Loucy (cell line): ENCODE measurements around the gene FOXP3.

ENCODE experiments used
- H2AFZ ChIP-seq: fragments of 200-600 bp; sonication (generic); 2 replicates; pipeline ENCODE4 v1.6.0; 2016; ENCODE audit warnings: antibody characterized with exemption, mild to moderate bottlenecking, low read length, moderate library complexity
- H3F3A ChIP-seq: fragments of 200-600 bp; 2 replicates; pipeline ENCODE4 v1.6.0; 2016; ENCODE audit warnings: antibody characterized with exemption, low read depth, mild to moderate bottlenecking
- H3K27me3 ChIP-seq: fragments of 200-600 bp; sonication (generic); 2 replicates; pipeline ENCODE4 v1.6.1; 2014; ENCODE audit warnings: low read length, mild to moderate bottlenecking; ENCODE audit not compliant: insufficient read depth, poor library complexity, severe bottlenecking
- H3K36me3 ChIP-seq: fragments of 200-600 bp; sonication (generic); 2 replicates; pipeline ENCODE4 v1.6.1; 2016; ENCODE audit warnings: low read length; ENCODE audit not compliant: insufficient read depth
- H3K4me1 ChIP-seq: fragments of 200-600 bp; sonication (generic); 2 replicates; pipeline ENCODE4 v1.5.1; 2014; ENCODE audit warnings: low read length, mild to moderate bottlenecking; ENCODE audit not compliant: insufficient read depth, poor library complexity, severe bottlenecking
- H3K4me2 ChIP-seq: fragments of 200-600 bp; sonication (generic); 2 replicates; pipeline ENCODE4 v1.6.0; 2014; ENCODE audit warnings: antibody characterized with exemption, low read length, low read depth, mild to moderate bottlenecking; ENCODE audit not compliant: poor library complexity, severe bottlenecking
- H3K4me3 ChIP-seq: fragments of 200-600 bp; sonication (generic); 2 replicates; pipeline ENCODE4 v1.5.1; 2014; ENCODE audit warnings: low read length, mild to moderate bottlenecking, mixed read lengths; ENCODE audit not compliant: poor library complexity, severe bottlenecking
- H3K79me2 ChIP-seq: fragments of 200-600 bp; sonication (generic); 2 replicates; pipeline ENCODE4 v1.6.1; 2014; ENCODE audit warnings: low read length; ENCODE audit not compliant: insufficient read depth
- H3K9ac ChIP-seq: fragments of 200-600 bp; sonication (generic); 2 replicates; pipeline ENCODE4 v1.6.0; 2014; ENCODE audit warnings: mild to moderate bottlenecking, low read depth, low read length, moderate library complexity; ENCODE audit not compliant: poor library complexity, severe bottlenecking
- H3K9me2 ChIP-seq: fragments of 200-600 bp; sonication (generic); replicated peaks from 2 replicates; pipeline ENCODE4 v1.6.1; 2016; ENCODE audit warnings: low read depth, low read length, mixed read lengths
- H3K9me3 ChIP-seq: fragments of 200-600 bp; sonication (generic); 2 replicates; pipeline ENCODE4 v1.6.1; 2014; ENCODE audit warnings: mild to moderate bottlenecking, antibody characterized with exemption, low read length, low read depth; ENCODE audit not compliant: insufficient read depth
- H4K20me1 ChIP-seq: fragments of 200-600 bp; sonication (generic); 2 replicates; pipeline ENCODE4 v1.6.0; 2014; ENCODE audit warnings: antibody characterized with exemption, low read length, mild to moderate bottlenecking; ENCODE audit not compliant: insufficient read depth, poor library complexity, severe bottlenecking
- CTCF ChIP-seq: fragments of 200-600 bp; sonication (generic); conservative IDR thresholded peaks from 2 replicates; pipeline ENCODE4 v1.5.1; 2014; ENCODE audit warnings: mild to moderate bottlenecking, antibody characterized with exemption, low read length
- EZH2phosphoT487 ChIP-seq: fragments of 200-600 bp; IDR thresholded peaks from 2 replicates; pipeline ENCODE4 v1.6.1; 2018; ENCODE audit warnings: antibody characterized with exemption, mild to moderate bottlenecking, moderate library complexity, borderline replicate concordance

FOXP3 gene

GRCh38 chrX:49211074-49211473 lies 53.4 kb downstream of the FOXP3 start:
- no peak for TF ChIP-seq EZH2phosphoT487
- no peak for TF ChIP-seq CTCF
- Histone ChIP-seq H3F3A (no peaks in the 10 kb centered on the region), H3K9me2 (no peaks in the 10 kb centered on the region), H3K9ac (no peak overlapping the region), H3K9me3 (no peaks in the 10 kb centered on the region), H4K20me1 (no peaks in the 10 kb centered on the region), H3K4me3 (no peak overlapping the region), H3K36me3 (no peaks in the 10 kb centered on the region), H3K4me2 (no peak overlapping the region), H3K4me1 (no peaks in the 10 kb centered on the region), H2AFZ (no peak overlapping the region), H3K27me3 (no peaks in the 10 kb centered on the region), H3K79me2 (no peaks in the 10 kb centered on the region)

- H4K20me1 ChIP-seq = no peaks in the 10 kb centered on the region
- H3F3A ChIP-seq = no peaks in the 10 kb centered on the region
- H3K9ac ChIP-seq = no peak overlapping the region
- H3K4me1 ChIP-seq = no peaks in the 10 kb centered on the region
- H3K36me3 ChIP-seq = no peaks in the 10 kb centered on the region
- no peaks in the 10 kb centered on the region for H3K79me2 ChIP-seq
- TF ChIP-seq CTCF (no peak), EZH2phosphoT487 (no peak)
- no peaks in the 10 kb centered on the region for H3K9me2 ChIP-seq
- no peak overlapping the region for H3K4me3 ChIP-seq
- no peak overlapping the region for H3K4me2 ChIP-seq
- H2AFZ ChIP-seq = no peak overlapping the region
- H3K9me3 ChIP-seq = no peaks in the 10 kb centered on the region
- no peaks in the 10 kb centered on the region for H3K27me3 ChIP-seq
Observed at GRCh38 chrX:49210406-49210805, 54.1 kb downstream of the FOXP3 start.

- no peaks in the 10 kb centered on the region for H3K36me3 ChIP-seq
- no peak overlapping the region for H3K4me2 ChIP-seq
- H3K9me3 ChIP-seq = no peaks in the 10 kb centered on the region
- TF ChIP-seq EZH2phosphoT487 (no peak), CTCF (no peak)
- H3F3A ChIP-seq = no peaks in the 10 kb centered on the region
- no peak overlapping the region for H3K9ac ChIP-seq
- no peaks in the 10 kb centered on the region for H3K4me1 ChIP-seq
- no peaks in the 10 kb centered on the region for H4K20me1 ChIP-seq
- H3K27me3 ChIP-seq = peaks cover 1% of the 10 kb centered on the region
- H3K4me3 ChIP-seq = no peak overlapping the region
- H3K9me2 ChIP-seq = no peaks in the 10 kb centered on the region
- H2AFZ ChIP-seq = no peak overlapping the region
- no peaks in the 10 kb centered on the region for H3K79me2 ChIP-seq
Observed at GRCh38 chrX:49209434-49210251, 54.9 kb downstream of the FOXP3 start.
